ENCODE results near the gene STYXL2. TPM values are rescaled to one million over a fixed set of nuclear protein-coding genes. Genes with fewer than 3 reads are reported as not detected.

The STYXL2 gene
- total and polyA plus RNA-seq, 2 donors (not counting 3 experiments of a cell fraction or from before 2014, with no cell fraction given), result not detected

DNA sequence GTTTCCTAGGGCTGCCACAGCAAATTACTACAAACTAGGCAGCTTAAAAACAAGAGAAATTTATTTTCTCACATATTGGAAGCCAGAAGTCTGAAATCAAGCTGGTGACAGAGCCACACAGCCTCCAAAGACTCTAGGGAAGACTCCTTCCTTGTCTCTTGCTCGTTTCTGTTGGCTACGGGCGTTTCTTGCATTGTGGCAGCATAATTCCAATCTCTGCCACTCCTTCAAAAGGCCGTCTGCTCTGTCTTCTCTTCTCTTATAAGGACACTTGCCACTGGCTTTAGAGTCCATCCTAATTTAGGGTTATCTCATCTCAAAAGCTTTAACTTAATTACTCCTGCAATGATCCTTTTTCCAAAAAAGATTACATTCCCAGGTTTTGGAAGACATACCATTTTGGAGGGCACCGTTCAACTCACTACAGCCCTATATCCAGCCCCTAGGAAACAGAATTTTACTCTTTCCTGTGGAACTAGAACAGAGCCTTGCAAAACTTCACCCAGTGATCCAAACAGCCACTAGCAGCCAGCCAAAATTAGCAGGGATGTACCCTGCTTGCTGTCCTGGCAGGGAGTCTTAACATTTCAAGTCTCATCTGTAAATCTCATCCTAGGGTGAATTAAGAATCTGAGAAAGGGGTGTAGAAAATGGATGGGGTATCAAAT lies 9.2 kb downstream of the STYXL2 start:
- no peaks in the 10 kb centered on the region for H3K79me2 ChIP-seq (ENCODE audit: control insufficient read depth, insufficient read depth, low read length)
- no peaks in the 10 kb centered on the region for H3K9me3 ChIP-seq (replicated peaks; ENCODE audit: control insufficient read depth, insufficient read depth, low read length)
- no peaks in the 10 kb centered on the region for H4K20me1 ChIP-seq (replicated peaks; ENCODE audit: control insufficient read depth, extremely low read depth, insufficient read depth, low read length)
- FAIRE-seq (no peak), DNase-seq (ENCODE audit: low read depth, low spot score) (no peak)
- H3K36me3 ChIP-seq (ENCODE audit: control insufficient read depth in 2 of 2, extremely low read depth in 1 of 2, insufficient read depth in 2 of 2, low read length in 2 of 2), result no peaks in the 10 kb centered on the region
- H2AFZ ChIP-seq (ENCODE audit: low read depth, low read length), result no peak overlapping the region
- H3K9ac ChIP-seq (replicated peaks; ENCODE audit: extremely low read depth, insufficient read depth, low read length), result no peak overlapping the region
- peaks cover 4% of the 10 kb centered on the region in 2 experiments for H3K27me3 ChIP-seq (ENCODE audit: control insufficient read depth in 2 of 2, insufficient read depth in 2 of 2, low read length in 2 of 2)
- no peak overlapping the region for H3K4me2 ChIP-seq (ENCODE audit: insufficient read depth, low read length)
- H3K4me3 ChIP-seq (replicated peaks in 1 of 3; ENCODE audit: insufficient read depth in 1 of 3, low read depth in 1 of 3, low read length in 3 of 3), result no peak overlapping the region
- H3K4me1 ChIP-seq (ENCODE audit: control insufficient read depth, extremely low read depth, insufficient read depth, low read length), result no peaks in the 10 kb centered on the region
- ChIA-PET CTCF (no interaction called here), POLR2A (no interaction called here)
- H3K9me1 ChIP-seq (replicated peaks; ENCODE audit: control insufficient read depth, extremely low read depth, insufficient read depth, low read length), result no peaks in the 10 kb centered on the region
- H3K27ac ChIP-seq (ENCODE audit: insufficient read depth, low read depth, low read length), result no peak overlapping the region
- BruUV-seq (replicated peaks), result no TSS peak
- TF ChIP-seq POLR2A (IDR thresholded peaks at IDR 0.05; ENCODE audit: low read depth, low read length), result no peak
- dilution Hi-C loops (cut with MboI; ENCODE audit: extremely low pct_ligation_motif_present, low sequenced_read_pairs) (no loop called here), intact Hi-C loops (cut with micrococcal nuclease) (no loop called here)

DNA sequence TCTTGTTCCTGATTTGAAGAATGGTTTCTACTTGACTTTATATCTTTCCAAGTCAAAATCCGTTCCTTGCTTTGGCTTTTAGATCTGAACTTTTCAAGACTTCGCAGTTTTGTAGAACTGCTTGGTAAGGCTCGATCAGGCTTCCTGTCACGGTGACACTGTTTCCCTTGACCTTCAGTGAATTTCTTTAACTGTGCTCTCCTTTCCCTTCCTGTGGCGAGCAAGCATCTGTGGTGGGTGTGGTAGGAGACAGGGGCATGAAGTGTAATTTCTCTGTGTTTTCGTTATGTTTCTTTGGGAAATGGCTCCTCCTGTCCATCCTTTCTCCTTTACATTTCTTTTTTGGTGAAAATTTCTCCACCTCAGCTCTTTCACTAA lies 10.4 kb downstream of the STYXL2 start:
- FAIRE-seq (no peak), DNase-seq (ENCODE audit: low read depth, low spot score) (no peak)
- BruUV-seq (replicated peaks), result no TSS peak
- H3K79me2 ChIP-seq (ENCODE audit: control insufficient read depth, insufficient read depth, low read length), result no peaks in the 10 kb centered on the region
- H4K20me1 ChIP-seq (replicated peaks; ENCODE audit: control insufficient read depth, extremely low read depth, insufficient read depth, low read length), result no peaks in the 10 kb centered on the region
- no peak overlapping the region for H3K4me3 ChIP-seq (replicated peaks in 1 of 3; ENCODE audit: insufficient read depth in 1 of 3, low read depth in 1 of 3, low read length in 3 of 3)
- H3K27ac ChIP-seq (ENCODE audit: insufficient read depth, low read depth, low read length), result no peak overlapping the region
- H3K36me3 ChIP-seq (ENCODE audit: control insufficient read depth in 2 of 2, extremely low read depth in 1 of 2, insufficient read depth in 2 of 2, low read length in 2 of 2), result no peaks in the 10 kb centered on the region
- no peak overlapping the region for H3K4me2 ChIP-seq (ENCODE audit: insufficient read depth, low read length)
- no peak overlapping the region for H3K9ac ChIP-seq (replicated peaks; ENCODE audit: extremely low read depth, insufficient read depth, low read length)
- ChIA-PET CTCF (interaction anchor here (0.6 kb wide), 1 partner anchor 1170 kb away, joined by 3 read pairs; no protein-coding TSS in a partner anchor), POLR2A (no interaction called here)
- H3K4me1 ChIP-seq (ENCODE audit: control insufficient read depth, extremely low read depth, insufficient read depth, low read length), result no peaks in the 10 kb centered on the region
- H3K9me1 ChIP-seq (replicated peaks; ENCODE audit: control insufficient read depth, extremely low read depth, insufficient read depth, low read length), result no peaks in the 10 kb centered on the region
- intact Hi-C loops (cut with micrococcal nuclease), result no loop called here
- dilution Hi-C loops (cut with MboI; ENCODE audit: extremely low pct_ligation_motif_present, low sequenced_read_pairs), result no loop called here
- no peaks in the 10 kb centered on the region for H3K9me3 ChIP-seq (replicated peaks; ENCODE audit: control insufficient read depth, insufficient read depth, low read length)
- peaks cover 4% of the 10 kb centered on the region in 2 experiments for H3K27me3 ChIP-seq (ENCODE audit: control insufficient read depth in 2 of 2, insufficient read depth in 2 of 2, low read length in 2 of 2)
- no peak for TF ChIP-seq EZH2 (IDR thresholded peaks at IDR 0.05; ENCODE audit: borderline replicate concordance, low read depth, low read length, severe bottlenecking)
- TF ChIP-seq POLR2AphosphoS5 (IDR thresholded peaks at IDR 0.05; ENCODE audit: insufficient read depth, low read depth, low read length), result no peak
- TF ChIP-seq, protein P1, sequence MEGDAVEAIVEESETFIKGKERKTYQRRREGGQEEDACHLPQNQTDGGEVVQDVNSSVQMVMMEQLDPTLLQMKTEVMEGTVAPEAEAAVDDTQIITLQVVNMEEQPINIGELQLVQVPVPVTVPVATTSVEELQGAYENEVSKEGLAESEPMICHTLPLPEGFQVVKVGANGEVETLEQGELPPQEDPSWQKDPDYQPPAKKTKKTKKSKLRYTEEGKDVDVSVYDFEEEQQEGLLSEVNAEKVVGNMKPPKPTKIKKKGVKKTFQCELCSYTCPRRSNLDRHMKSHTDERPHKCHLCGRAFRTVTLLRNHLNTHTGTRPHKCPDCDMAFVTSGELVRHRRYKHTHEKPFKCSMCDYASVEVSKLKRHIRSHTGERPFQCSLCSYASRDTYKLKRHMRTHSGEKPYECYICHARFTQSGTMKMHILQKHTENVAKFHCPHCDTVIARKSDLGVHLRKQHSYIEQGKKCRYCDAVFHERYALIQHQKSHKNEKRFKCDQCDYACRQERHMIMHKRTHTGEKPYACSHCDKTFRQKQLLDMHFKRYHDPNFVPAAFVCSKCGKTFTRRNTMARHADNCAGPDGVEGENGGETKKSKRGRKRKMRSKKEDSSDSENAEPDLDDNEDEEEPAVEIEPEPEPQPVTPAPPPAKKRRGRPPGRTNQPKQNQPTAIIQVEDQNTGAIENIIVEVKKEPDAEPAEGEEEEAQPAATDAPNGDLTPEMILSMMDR (IDR thresholded peaks at IDR 0.05; ENCODE audit: extremely low read depth in 1 of 2, insufficient read depth in 1 of 2, low read depth in 1 of 2, low read length in 2 of 2), result no peak
- TF ChIP-seq GATA2 (IDR thresholded peaks at IDR 0.05; ENCODE audit: insufficient read depth, insufficient read length, low read depth, low read length), result no peak
- TF ChIP-seq MYC (IDR thresholded peaks at IDR 0.05; ENCODE audit: low read depth, low read length), result no peak
- TF ChIP-seq POLR2A (IDR thresholded peaks at IDR 0.05; ENCODE audit: low read depth, low read length), result no peak
- TF ChIP-seq JUN (IDR thresholded peaks at IDR 0.05; ENCODE audit: borderline replicate concordance, insufficient read depth, insufficient read length, low read depth), result no peak
- no peak overlapping the region for H2AFZ ChIP-seq (ENCODE audit: low read depth, low read length)

Measured in endothelial cell of umbilical vein (primary cell).